GM21515 (cell line): ENCODE data around the gene OR51L1.
"Not testable (repeated sequence)": the region's sequence is repeated elsewhere in the genome, so short reads cannot be mapped to it uniquely, and the experiment has no call there.

Source experiments
- ATAC-seq: cut with Tn5 transposase; IDR thresholded peaks from one replicate; pipeline ENCODE4 v1.9.1; 2021; ENCODE audit not compliant: unreplicated experiment

Gene OR51L1

GRCh38 chr11:4994551-4994950 lies at the start of gene OR51L1:
Gene OR51L1, plus strand, starts transcription at chr11:4994851. Its CDS starts 4,132 bp downstream, at chr11:4998983.
- ATAC-seq, result no peak

- no peak for ATAC-seq
These were observed 47.1 kb upstream of the OR51L1 start, which contains the start of gene OR51A4 for GRCh38 chr11:4947505-4947904. Gene OR51A4, minus strand, starts transcription at chr11:4947605. Its CDS starts 505 bp downstream, at chr11:4947100.

GRCh38 chr11:4955613-4956012 lies 39.0 kb upstream of the OR51L1 start, which contains the start of gene OR51A2:
Gene OR51A2, minus strand, starts transcription at chr11:4955713. Its CDS starts 0 bp downstream, at chr11:4955713.
- not testable (repeated sequence) for ATAC-seq

- no peak for ATAC-seq
These were observed 37.3 kb upstream of the OR51L1 start for GRCh38 chr11:4957396-4957795.

GRCh38 chr11:4960877-4961276 lies 33.8 kb upstream of the OR51L1 start:
- no peak for ATAC-seq

- no peak for ATAC-seq
These were observed 31.8 kb upstream of the OR51L1 start for GRCh38 chr11:4962816-4963215.

- no peak for ATAC-seq
These were observed 19.2 kb upstream of the OR51L1 start for GRCh38 chr11:4975436-4975835.

- no peak for ATAC-seq
These were observed 15.6 kb upstream of the OR51L1 start for GRCh38 chr11:4979036-4979435.

- no peak for ATAC-seq
These were observed 12.0 kb upstream of the OR51L1 start for GRCh38 chr11:4982678-4983077.

- no peak for ATAC-seq
These were observed 10.8 kb upstream of the OR51L1 start for GRCh38 chr11:4983841-4984240.

GRCh38 chr11:4991060-4991459 lies 3.6 kb upstream of the OR51L1 start:
- no peak for ATAC-seq

- no peak for ATAC-seq
These were observed 10.0 kb downstream of the OR51L1 start for GRCh38 chr11:5004424-5005274.

- ATAC-seq, result no peak
These were observed 12.9 kb downstream of the OR51L1 start for GRCh38 chr11:5007561-5007960.

GRCh38 chr11:5011254-5011653 lies 16.6 kb downstream of the OR51L1 start:
- ATAC-seq, result no peak

GRCh38 chr11:5013012-5013411 lies 18.4 kb downstream of the OR51L1 start:
- no peak for ATAC-seq

- ATAC-seq, result no peak
These were observed 27.3 kb downstream of the OR51L1 start for GRCh38 chr11:5021996-5022395.

- no peak for ATAC-seq
These were observed 42.0 kb downstream of the OR51L1 start for GRCh38 chr11:5036669-5037068.

GRCh38 chr11:5037926-5038325 lies 43.3 kb downstream of the OR51L1 start:
- no peak for ATAC-seq

- no peak for ATAC-seq
These were observed 43.7 kb downstream of the OR51L1 start for GRCh38 chr11:5038341-5038740.

GRCh38 chr11:5040876-5041275 lies 46.2 kb downstream of the OR51L1 start:
- ATAC-seq, result no peak

GRCh38 chr11:5042091-5042490 lies 47.4 kb downstream of the OR51L1 start:
- ATAC-seq, result no peak

GRCh38 chr11:5043380-5043779 lies 48.7 kb downstream of the OR51L1 start:
- ATAC-seq, result no peak

- ATAC-seq, result no peak
These were observed 51.6 kb downstream of the OR51L1 start, which contains the start of gene OR52J3 for GRCh38 chr11:5046226-5046625. Gene OR52J3, plus strand, starts transcription at chr11:5046526. Its CDS starts 0 bp downstream, at chr11:5046526.
